ENCODE data around the gene VWCE.

VWCE gene

DNA sequence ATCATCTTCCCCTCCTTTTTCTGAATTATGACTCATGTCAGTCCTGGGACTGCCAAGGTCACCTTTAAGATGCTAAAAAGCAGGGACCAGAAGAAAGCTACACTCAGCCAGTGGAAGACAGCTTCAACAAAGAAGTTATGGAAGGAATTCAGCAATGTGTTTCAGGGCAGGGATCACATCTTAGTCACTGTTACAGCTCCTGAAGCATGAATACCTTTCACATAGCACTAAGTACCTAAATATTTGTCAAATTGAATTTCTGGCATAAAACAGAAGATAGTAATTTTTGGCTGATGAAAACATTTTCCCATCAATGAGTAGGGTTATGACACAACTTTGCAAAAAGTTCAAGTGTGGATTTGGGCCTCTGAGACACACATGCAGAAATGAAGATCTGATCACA is 32.6 kb upstream of the VWCE start:
- no peak for TF ChIP-seq CTCF (conservative IDR thresholded peaks at IDR 0.05; ENCODE audit: low read depth, low read length)
- DNase-seq (ENCODE audit: low read depth) = no peak
- H3K4me3 ChIP-seq (ENCODE audit: low read length) = no peak overlapping the region

- DNase-seq (ENCODE audit: low read depth) = no peak
- TF ChIP-seq CTCF (conservative IDR thresholded peaks at IDR 0.05; ENCODE audit: low read depth, low read length) = no peak
- no peak overlapping the region for H3K4me3 ChIP-seq (ENCODE audit: low read length)
Measured at GRCh38 chr11:61325649-61326414, 30.7 kb upstream of the VWCE start.

DNA sequence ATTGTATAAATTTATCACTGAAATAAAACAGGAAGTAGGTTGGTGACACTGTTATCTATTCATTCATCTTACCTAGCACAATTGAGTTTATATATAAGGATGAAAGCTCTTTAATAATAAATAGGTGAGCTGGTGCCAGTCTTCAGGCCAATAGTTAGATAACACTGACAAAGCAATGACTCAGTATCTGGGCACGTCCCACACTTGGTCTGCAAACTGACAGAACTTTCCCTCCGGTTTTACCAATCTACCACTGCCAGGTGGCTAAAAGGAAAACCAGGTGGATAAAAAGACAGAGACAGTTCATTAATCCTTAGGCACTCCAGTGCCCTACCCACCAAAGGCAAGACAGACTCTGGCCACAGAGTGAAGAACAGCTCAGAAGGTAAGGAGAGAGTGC is 20.1 kb upstream of the VWCE start:
- no peak overlapping the region for H3K4me3 ChIP-seq (ENCODE audit: low read length)
- no peak for DNase-seq (ENCODE audit: low read depth)
- TF ChIP-seq CTCF (conservative IDR thresholded peaks at IDR 0.05; ENCODE audit: low read depth, low read length) = no peak

DNA sequence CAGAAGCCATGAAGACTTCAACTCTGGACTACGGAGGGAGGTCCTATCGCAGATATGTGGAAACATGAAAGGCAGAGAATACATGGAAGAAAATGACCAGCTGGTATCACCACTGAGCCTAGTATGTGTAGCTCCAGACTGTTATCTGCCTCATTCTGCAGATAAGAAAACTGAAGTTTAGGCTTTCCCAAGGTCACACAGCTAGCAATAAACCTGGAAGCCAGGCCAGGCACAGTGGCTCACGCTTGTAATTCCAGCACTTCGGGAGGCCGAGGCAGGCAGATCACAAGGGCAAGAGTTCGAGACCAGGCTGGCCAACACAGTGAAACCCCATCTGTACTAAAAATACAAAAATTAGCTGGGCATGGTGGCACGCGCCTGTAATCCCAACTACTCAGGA is 15.6 kb upstream of the VWCE start:
- H3K4me3 ChIP-seq (ENCODE audit: low read length) = no peak overlapping the region
- no peak for DNase-seq (ENCODE audit: low read depth)
- TF ChIP-seq CTCF (conservative IDR thresholded peaks at IDR 0.05; ENCODE audit: low read depth, low read length) = no peak

DNA sequence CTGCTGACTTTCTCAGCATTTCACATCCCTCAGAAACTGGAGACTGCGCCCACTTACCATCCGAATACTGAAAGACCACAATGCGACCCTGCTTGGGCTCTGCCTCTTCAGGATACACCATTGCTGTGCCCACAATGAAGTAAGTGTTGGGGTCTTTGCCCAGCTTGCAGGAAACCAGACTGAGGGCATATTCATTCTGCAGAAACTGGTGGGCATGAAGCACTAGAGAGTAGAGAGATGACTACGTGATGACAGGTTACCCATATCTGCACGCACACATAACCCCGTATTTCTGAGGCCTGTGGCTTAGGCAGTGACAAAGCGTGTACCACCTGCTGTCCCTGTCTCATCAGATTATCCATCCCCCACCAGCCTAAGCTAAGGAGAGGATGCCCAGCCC is 14.6 kb upstream of the VWCE start:
- TF ChIP-seq CTCF (conservative IDR thresholded peaks at IDR 0.05; ENCODE audit: low read depth, low read length) = no peak
- DNase-seq (ENCODE audit: low read depth) = no peak
- H3K4me3 ChIP-seq (ENCODE audit: low read length) = no peak overlapping the region

DNA sequence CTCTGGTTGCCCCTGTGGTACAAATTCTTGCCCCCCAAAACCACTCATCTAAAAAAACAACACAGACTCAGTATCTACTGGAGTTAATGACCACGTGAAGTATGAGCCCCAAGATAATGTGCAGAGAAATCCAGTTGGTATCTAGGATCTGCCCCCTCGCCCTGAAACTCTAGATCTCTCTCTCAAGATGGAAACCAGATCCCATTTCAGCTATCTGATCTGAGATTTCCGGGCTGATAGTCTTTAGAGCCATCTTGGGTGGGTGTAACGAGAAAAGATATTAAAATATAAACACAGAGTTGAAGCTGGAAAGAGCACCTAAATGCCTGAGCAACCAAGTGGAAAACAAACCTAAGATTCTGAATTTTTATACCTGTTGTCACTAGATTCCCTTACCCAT is 14.0 kb upstream of the VWCE start:
- no peak for TF ChIP-seq CTCF (conservative IDR thresholded peaks at IDR 0.05; ENCODE audit: low read depth, low read length)
- no peak overlapping the region for H3K4me3 ChIP-seq (ENCODE audit: low read length)
- DNase-seq (ENCODE audit: low read depth) = no peak

- DNase-seq (ENCODE audit: low read depth) = no peak
- H3K4me3 ChIP-seq (ENCODE audit: low read length) = no peak overlapping the region
- TF ChIP-seq CTCF (conservative IDR thresholded peaks at IDR 0.05; ENCODE audit: low read depth, low read length) = no peak
Measured at GRCh38 chr11:61307354-61307753, 12.2 kb upstream of the VWCE start.
